Measurements from ENCODE around the gene SNORC. TPM values are rescaled to one million over a fixed set of nuclear protein-coding genes. Genes with fewer than 3 reads are reported as not detected.

The SNORC gene
- polyA plus RNA-seq, 1 of the 3 experiments (the other 2 are of a cell fraction), result 1.2 TPM

- Histone ChIP-seq H3K4me1 (ENCODE audit: control insufficient read depth in 1 of 2, insufficient read depth in 2 of 2, low read depth in 1 of 2, low read length in 1 of 2) (no peaks in the 10 kb centered on the region), H3K9me2 (no peaks in the 10 kb centered on the region), H3K4me2 (no peak overlapping the region), H3K9ac (no peak overlapping the region), H3K4me3 (ENCODE audit: low read depth in 2 of 2, low read length in 1 of 2) (no peak overlapping the region), H4K20me1 (ENCODE audit: insufficient read depth) (no peaks in the 10 kb centered on the region), H3K9me3 (no peaks in the 10 kb centered on the region), H3F3A (replicated peaks; ENCODE audit: insufficient read depth) (no peaks in the 10 kb centered on the region), H3K27me3 (ENCODE audit: insufficient read depth) (no peaks in the 10 kb centered on the region), H3K79me2 (ENCODE audit: insufficient read depth) (no peaks in the 10 kb centered on the region), H3K36me3 (replicated peaks in 1 of 2; ENCODE audit: control insufficient read depth in 1 of 2, insufficient read depth in 2 of 2, low read length in 1 of 2) (peaks cover 4 to 10% of the 10 kb centered on the region in 2 experiments), H3K27ac (ENCODE audit: low read depth in 2 of 2, low read length in 1 of 2) (no peak overlapping the region), H2AFZ (ENCODE audit: low read depth) (no peak overlapping the region)
- DNase-seq, result no peak
- POLR2A ChIA-PET, result no interaction called here
- TF ChIP-seq RCOR1 (IDR thresholded peaks at IDR 0.05; ENCODE audit: low read length), result no peak
- TF ChIP-seq SMC3 (IDR thresholded peaks at IDR 0.05; ENCODE audit: low read depth, low read length), result no peak
- no peak for TF ChIP-seq YY1 (IDR thresholded peaks at IDR 0.05; ENCODE audit: low read depth)
- TF ChIP-seq MAX (IDR thresholded peaks at IDR 0.05; ENCODE audit: low read depth), result no peak
- TF ChIP-seq RXRA (IDR thresholded peaks at IDR 0.05; ENCODE audit: borderline replicate concordance, low read depth), result no peak
- TF ChIP-seq REST (IDR thresholded peaks at IDR 0.05; ENCODE audit: low read depth, low read length), result no peak
- no peak for TF ChIP-seq MXI1 (IDR thresholded peaks at IDR 0.05; ENCODE audit: low read depth, low read length)
- no peak for TF ChIP-seq CTCF (IDR thresholded peaks at IDR 0.05)
- TF ChIP-seq NRF1 (IDR thresholded peaks at IDR 0.05; ENCODE audit: low read depth, low read length), result no peak
- no peak for TF ChIP-seq POLR2AphosphoS5 (IDR thresholded peaks at IDR 0.05; ENCODE audit: low read depth, low read length)
- TF ChIP-seq JUND (IDR thresholded peaks at IDR 0.05), result no peak
- no peak for TF ChIP-seq EZH2phosphoT487 (IDR thresholded peaks at IDR 0.05; ENCODE audit: borderline replicate concordance, low read depth)
- TF ChIP-seq MEF2A (IDR thresholded peaks at IDR 0.05; ENCODE audit: borderline replicate concordance, low read depth), result no peak
- TF ChIP-seq FOXJ3 (CRISPR knock-in tag; IDR thresholded peaks at IDR 0.05), result no peak
- TF ChIP-seq FOXM1 (IDR thresholded peaks at IDR 0.05; ENCODE audit: low read depth), result no peak
- TF ChIP-seq TEAD4 (IDR thresholded peaks at IDR 0.05; ENCODE audit: borderline replicate concordance, insufficient read depth), result no peak
- no peak for TF ChIP-seq NFIC (IDR thresholded peaks at IDR 0.05; ENCODE audit: borderline replicate concordance)
- no peak for TF ChIP-seq SIN3A (IDR thresholded peaks at IDR 0.05; ENCODE audit: borderline replicate concordance, low read depth, low read length)
- WGBS (ENCODE audit: low lambda C conversion rate), result 94% methylated on average over 4 of the region's 4 CpGs
- CTCF ChIA-PET, result interaction anchor here (1.0 to 1.7 kb wide), 3 partner anchors 13 to 188 kb away, joined by 3 to 8 read pairs (median 3); no protein-coding TSS in a partner anchor
Measured at GRCh38 chr2:232866104-232866503, 4.0 kb upstream of the SNORC start.
